Spleen (tissue), 11 donors: ENCODE data around the gene MFN2. TPM values are rescaled to one million over a fixed set of nuclear protein-coding genes. Genes with fewer than 3 reads are reported as not detected.
"Not testable (repeated sequence)": the region's sequence is repeated elsewhere in the genome, so short reads cannot be mapped to it uniquely, and the experiment has no call there.

ENCODE experiments used
- DNase-seq: peaks from one replicate; pipeline ENCODE4 v3.0.0-alpha.2; 2020
- H3K27ac ChIP-seq, 8 donors: fragments of 200-600 bp; sonication (generic) in 7 of 8; 1 replicate in 4 of 8; 2 replicates in 4 of 8; pipeline versions ENCODE4 v1.5.0 to v1.8.0; 2016 to 2021; ENCODE audit warnings: inconsistent platforms in 4 of 8, mild to moderate bottlenecking in 4 of 8, moderate library complexity in 1 of 8
- H3K27me3 ChIP-seq, 7 donors: fragments of 200-600 bp; sonication (generic) in 6 of 7; replicated peaks in 1 of 7; 1 replicate in 4 of 7; 2 replicates in 3 of 7; pipeline versions ENCODE4 v1.5.0 to v1.8.0; 2016 to 2021; ENCODE audit warnings: inconsistent platforms in 3 of 7, mild to moderate bottlenecking in 1 of 7
- H3K36me3 ChIP-seq, 6 donors: fragments of 200-600 bp; sonication (generic) in 5 of 6; 1 replicate in 4 of 6; 2 replicates in 2 of 6; pipeline versions ENCODE4 v1.5.0 to v1.8.0; 2016 to 2021; ENCODE audit warnings: inconsistent platforms in 2 of 6
- H3K4me1 ChIP-seq, 6 donors: fragments of 200-600 bp; sonication (generic) in 5 of 6; 1 replicate in 3 of 6; 2 replicates in 3 of 6; pipeline versions ENCODE4 v1.5.0 to v1.8.0; 2016 to 2021; ENCODE audit warnings: inconsistent platforms in 3 of 6
- H3K4me3 ChIP-seq, 8 donors: fragments of 200-600 bp; sonication (generic) in 7 of 8; 1 replicate in 4 of 8; 2 replicates in 4 of 8; pipeline versions ENCODE4 v1.5.0 to v1.8.0; 2016 to 2021; ENCODE audit warnings: inconsistent platforms in 4 of 8, mild to moderate bottlenecking in 4 of 8, moderate library complexity in 2 of 8
- H3K9me3 ChIP-seq, 8 donors: fragments of 200-600 bp; sonication (generic) in 7 of 8; 1 replicate in 4 of 8; 2 replicates in 4 of 8; pipeline versions ENCODE4 v1.5.0 to v1.8.0; 2016 to 2021; ENCODE audit warnings: inconsistent platforms in 4 of 8
- CTCF ChIP-seq, 11 experiments: fragments of 200-600 bp in 7 of 11; fragments of 450-650 bp in 4 of 11; sonication (generic) in 4 of 11; IDR thresholded peaks in 8 of 11; conservative IDR thresholded peaks in 3 of 11; 1 replicate in 7 of 11; 2 replicates in 4 of 11; pipeline versions ENCODE4 v1.4.0 to v1.8.0; 2016 to 2021; ENCODE audit warnings: antibody characterized with exemption in 11 of 11, inconsistent platforms in 4 of 11, mild to moderate bottlenecking in 1 of 11
- POLR2A ChIP-seq, 3 donors: fragments of 450-650 bp; IDR thresholded peaks; one replicate each; pipeline ENCODE4 v1.5.1; 2017; ENCODE audit warnings: antibody characterized with exemption in 3 of 3, mild to moderate bottlenecking in 1 of 3
- POLR2AphosphoS5 ChIP-seq, 3 donors: sonication (generic); formaldehyde crosslinking; IDR thresholded peaks; one replicate each; pipeline ENCODE4 v1.5.1; 2017; ENCODE audit warnings: antibody characterized with exemption in 3 of 3
- WGBS, 5 donors: extraction: QIAGEN DNeasy Blood & Tissue Kit in 3 of 5; methylation state at CpG; one replicate each; pipeline versions ENCODE4 v1.1.5 to v1.1.7; 2013 to 2018; 5-methylcytosine and 5-hydroxymethylcytosine counted together
- intact Hi-C: fragments of 100-400 bp; cut with DNase I; formaldehyde crosslinking; loops from one replicate; pipeline ENCODE4 v1.15.0; 2023; ENCODE audit warnings: low total_unique reads
- polyA plus RNA-seq, 3 donors: library from polyadenylated mRNA; stranded (reverse); fragments of 200-250 nt; gene quantifications; one replicate each; pipeline ENCODE4 v1.2.1, GENCODE V29; 2013
- total RNA-seq, 7 donors: library from RNA; depleted of rRNA in 3 of 7; stranded (reverse); fragments of >200 nt in 3 of 7; fragmentation: NEBNext Ultra II Directional in 4 of 7; extraction: Animal tissue kit (Norgen Biotek cat#: 25700) in 4 of 7; gene quantifications; one replicate each; pipeline versions ENCODE4 v1.1.0 to v1.2.1, GENCODE V29; 2016 to 2021
- donor health status: healthy with polysubstance abuse.
- donor health status: DM: no; HTN: no; CAD: no; lungs with moderate emphysema.
- donor health status: DM: no; HTN: no; CAD: no.
- donor health status: Bipolar disorder and iron deficiency.
- donor health status: healthy.
- donor health status: DM: no; HTN: no; CAD: no.
- donor health status: DM: yes; HTN: yes; CAD: no.

MFN2 gene
- total and polyA plus RNA-seq, 10 donors: 14.8 to 69.6 (median 60.5) TPM

- Histone ChIP-seq H3K27me3 (no peaks in the 10 kb centered on the region), H3K27ac (peak overlapping the region in 3 of 8 donors; percentile 55 to 57 (median 56)), H3K4me3 (no peak overlapping the region), H3K4me1 (peaks cover 0 to 6% (median 0%) of the 10 kb centered on the region in 6 donors), H3K36me3 (peaks cover 0 to 100% (median 93%) of the 10 kb centered on the region in 6 donors), H3K9me3 (no peaks in the 10 kb centered on the region)
- no peak for TF ChIP-seq POLR2A (IDR thresholded peaks at IDR 0.05)
- no peak for TF ChIP-seq CTCF (IDR thresholded peaks at IDR 0.05 in 8 of 11, conservative IDR thresholded peaks at IDR 0.05 in 3 of 11)
- no peak for TF ChIP-seq POLR2AphosphoS5 (IDR thresholded peaks at IDR 0.05)
- intact Hi-C loops: no loop called here
- WGBS, 5 donors: 89 to 96% (median 94%) methylated on average over 6 of the region's 6 CpGs
- no peak for DNase-seq
Measured at GRCh38 chr1:12007204-12007603, 27.0 kb downstream of the MFN2 start.

- DNase-seq, H3K4me1 ChIP-seq, H3K9me3 ChIP-seq, H3K27ac ChIP-seq, H3K4me3 ChIP-seq, H3K27me3 ChIP-seq, intact Hi-C loops: not testable (repeated sequence)
- H3K36me3 ChIP-seq: peaks cover 0 to 100% (median 88%) of the 10 kb centered on the region in 6 donors
- 84 to 97% (median 93%) methylated on average over 15 to 33 of the region's 33 CpGs for WGBS, 5 donors
Measured at GRCh38 chr1:12008355-12008754, 28.1 kb downstream of the MFN2 start.

GRCh38 chr1:12009318-12009947 lies 29.2 kb downstream of the MFN2 start:
- no peaks in the 10 kb centered on the region for H3K9me3 ChIP-seq
- TF ChIP-seq POLR2A (IDR thresholded peaks at IDR 0.05): no peak
- no peak for TF ChIP-seq CTCF (IDR thresholded peaks at IDR 0.05 in 8 of 11, conservative IDR thresholded peaks at IDR 0.05 in 3 of 11)
- peak in 1 of 3 donors; percentile 32 for TF ChIP-seq POLR2AphosphoS5 (IDR thresholded peaks at IDR 0.05)
- H3K4me3 ChIP-seq: no peak overlapping the region
- H3K4me1 ChIP-seq: peaks cover 0 to 16% (median 7%) of the 10 kb centered on the region in 6 donors
- intact Hi-C loops: no loop called here
- WGBS, 5 donors: 93 to 100% (median 97%) methylated on average over 8 to 9 of the region's 9 CpGs
- peaks cover 0 to 100% (median 77%) of the 10 kb centered on the region in 6 donors for H3K36me3 ChIP-seq
- H3K27me3 ChIP-seq: no peaks in the 10 kb centered on the region
- no peak overlapping the region for H3K27ac ChIP-seq
- DNase-seq: no peak

GRCh38 chr1:12010746-12011570 lies 30.7 kb downstream of the MFN2 start:
- Histone ChIP-seq H3K27ac (no peak overlapping the region), H3K27me3 (no peaks in the 10 kb centered on the region), H3K9me3 (no peaks in the 10 kb centered on the region), H3K4me1 (peaks cover 0 to 24% (median 8%) of the 10 kb centered on the region in 6 donors), H3K4me3 (no peak overlapping the region), H3K36me3 (peaks cover 0 to 90% (median 62%) of the 10 kb centered on the region in 6 donors)
- TF ChIP-seq CTCF (IDR thresholded peaks at IDR 0.05 in 8 of 11, conservative IDR thresholded peaks at IDR 0.05 in 3 of 11) (no peak), POLR2A (IDR thresholded peaks at IDR 0.05) (no peak), POLR2AphosphoS5 (IDR thresholded peaks at IDR 0.05) (peak in 1 of 3 donors; percentile 24)
- no peak for DNase-seq
- 86 to 95% (median 92%) methylated on average over 12 to 16 of the region's 16 CpGs for WGBS, 5 donors
- intact Hi-C loops: no loop called here
